ENCODE data around the gene HOXC9.

- TF ChIP-seq CTCF (IDR thresholded peaks at IDR 0.05) (no peak), ZFX (IDR thresholded peaks at IDR 0.05; ENCODE audit: borderline replicate concordance) (no peak)
Measured at GRCh38 chr12:54019924-54020590, 20.1 kb downstream of the HOXC9 start.

Data from 22Rv1 (cell line).